B cell (primary cell): Measurements from ENCODE around the gene DNASE2B. TPM values are rescaled to one million over a fixed set of nuclear protein-coding genes. Genes with fewer than 3 reads are reported as not detected.

ENCODE experiments used
- ATAC-seq: fragments of 200-7000 bp; cut with Tn5 transposase; one replicate; pipeline ENCODE4 v1.10.0; 2021; ENCODE audit warnings: low read depth, mild to moderate bottlenecking, moderate number of reproducible peaks, moderate library complexity
- CTCF ChIA-PET: fragments of 350-600 bp; sonication (Branson Sonifier 250); formaldehyde crosslinking; loops from one replicate; lab custom pipeline; 2021; ENCODE audit warnings: antibody characterized with exemption, inconsistent platforms; lab: Charles Lee
- POLR2A ChIA-PET: fragments of 350-600 bp; sonication (Branson Sonifier 250); formaldehyde crosslinking; loops from one replicate; lab custom pipeline; 2021; ENCODE audit warnings: antibody characterized with exemption; lab: Charles Lee
- DNase-seq: peaks from one replicate; pipeline ENCODE4 v3.0.0; 2013
- H2AFZ ChIP-seq: 2 replicates; pipeline ENCODE4 v1.6.1; 2012; ENCODE audit warnings: mild to moderate bottlenecking, low read depth, low read length; ENCODE audit not compliant: insufficient read depth, poor library complexity, severe bottlenecking
- H3K27ac ChIP-seq, 2 donors: 1 replicate in 1 of 2; 2 replicates in 1 of 2; pipeline ENCODE4 v1.5.1; 2012 to 2013; ENCODE audit warnings: low read length in 2 of 2, mild to moderate bottlenecking in 2 of 2, moderate library complexity in 1 of 2
- H3K27me3 ChIP-seq, 4 experiments: fragments of 200-600 bp in 1 of 4; sonication (generic) in 1 of 4; replicated peaks in 1 of 4; 1 replicate in 2 of 4; 2 replicates in 2 of 4; pipeline versions ENCODE4 v1.6.1 to v1.7.0; 2013 to 2016; ENCODE audit warnings: low read length in 3 of 4, mild to moderate bottlenecking in 2 of 4, mixed read lengths in 1 of 4, moderate library complexity in 1 of 4; ENCODE audit not compliant: insufficient read depth in 4 of 4, control insufficient read depth in 3 of 4; ENCODE audit errors: control extremely low read depth in 1 of 4
- H3K36me3 ChIP-seq, 2 experiments: replicated peaks in 1 of 2; 1 replicate in 1 of 2; 2 replicates in 1 of 2; pipeline versions ENCODE4 v1.6.1 to v1.7.1; 2013; ENCODE audit warnings: low read length in 1 of 2; ENCODE audit not compliant: insufficient read depth in 2 of 2, control insufficient read depth in 1 of 2; ENCODE audit errors: control extremely low read depth in 1 of 2, extremely low read depth in 1 of 2
- H3K4me1 ChIP-seq, 2 donors: fragments of 200-600 bp in 1 of 2; sonication (generic) in 1 of 2; 1 replicate in 1 of 2; 2 replicates in 1 of 2; pipeline versions ENCODE4 v1.5.1 to v1.6.1; 2013 to 2017; ENCODE audit warnings: low read length in 2 of 2; ENCODE audit not compliant: control insufficient read depth in 2 of 2, insufficient read depth in 2 of 2
- H3K4me2 ChIP-seq: replicated peaks from 2 replicates; pipeline ENCODE3; 2012; ENCODE audit warnings: mild to moderate bottlenecking, low read depth, low read length; ENCODE audit not compliant: poor library complexity, severe bottlenecking
- H3K4me3 ChIP-seq, 5 experiments: fragments of 200-600 bp in 1 of 5; sonication (generic) in 1 of 5; 1 replicate in 3 of 5; 2 replicates in 2 of 5; pipeline versions ENCODE4 v1.5.1 to v1.7.0; 2011 to 2016; ENCODE audit warnings: low read length in 4 of 5, mild to moderate bottlenecking in 4 of 5, low read depth in 2 of 5, control low read depth in 1 of 5, moderate library complexity in 1 of 5; ENCODE audit not compliant: insufficient read depth in 1 of 5; ENCODE audit errors: control extremely low read depth in 1 of 5, extremely low read depth in 1 of 5
- H3K79me2 ChIP-seq: fragments of 200-600 bp; sonication (generic); one replicate; pipeline ENCODE4 v1.6.0; 2016; ENCODE audit warnings: low read length; ENCODE audit not compliant: control insufficient read depth, insufficient read depth
- H3K9ac ChIP-seq: fragments of 200-600 bp; sonication (generic); 2 replicates; pipeline ENCODE4 v1.6.1; 2017; ENCODE audit warnings: mild to moderate bottlenecking, low read length, moderate library complexity
- H3K9me3 ChIP-seq, 3 donors: one replicate each; pipeline versions ENCODE4 v1.6.1 to v1.7.1; 2013; ENCODE audit warnings: low read length in 2 of 3; ENCODE audit not compliant: control insufficient read depth in 2 of 3, insufficient read depth in 1 of 3; ENCODE audit errors: control extremely low read depth in 1 of 3
- H4K20me1 ChIP-seq: 2 replicates; pipeline ENCODE4 v1.6.0; 2012; ENCODE audit warnings: mild to moderate bottlenecking, low read length; ENCODE audit not compliant: insufficient read depth, control insufficient read depth, poor library complexity, severe bottlenecking
- H3K27ac Mint-ChIP-seq: one replicate; pipeline ENCODE4 v1.8.0; 2021; ENCODE audit warnings: mixed read lengths
- H3K27me3 Mint-ChIP-seq: one replicate; pipeline ENCODE4 v1.8.0; 2021; ENCODE audit warnings: mixed read lengths
- H3K4me1 Mint-ChIP-seq: one replicate; pipeline ENCODE4 v1.8.0; 2021; ENCODE audit warnings: mixed read lengths
- H3K4me3 Mint-ChIP-seq: one replicate; pipeline ENCODE4 v1.8.0; 2021; ENCODE audit warnings: mixed read lengths
- H3K9me3 Mint-ChIP-seq: one replicate; pipeline ENCODE4 v1.8.0; 2022; ENCODE audit warnings: mixed read lengths; ENCODE audit not compliant: insufficient read depth
- CTCF ChIP-seq: fragments of 200-600 bp; IDR thresholded peaks from one replicate; pipeline ENCODE4 v1.8.0; 2022; ENCODE audit warnings: antibody characterized with exemption, mild to moderate bottlenecking
- EZH2 ChIP-seq: IDR thresholded peaks from 2 replicates; pipeline ENCODE4 v1.6.1; 2012; ENCODE audit warnings: borderline replicate concordance, low read depth, mild to moderate bottlenecking, moderate library complexity, low read length; ENCODE audit not compliant: insufficient read depth, poor library complexity, severe bottlenecking
- WGBS: methylation state at CpG from one replicate; pipeline ENCODE4 v1.1.5; 2013; ENCODE audit warnings: missing lambda C conversion rate; ENCODE audit not compliant: insufficient coverage; 5-methylcytosine and 5-hydroxymethylcytosine counted together
- intact Hi-C: fragments of 100-400 bp; cut with micrococcal nuclease; formaldehyde crosslinking; loops from one replicate; pipeline ENCODE4 v1.10.0; 2022
- polyA plus RNA-seq: library from polyadenylated mRNA; depleted of rRNA; stranded (reverse); fragments of >200 nt; gene quantifications from 2 replicates; pipeline ENCODE4 v1.2.3, GENCODE V29; 2012
- total RNA-seq, 2 donors: library from RNA; stranded (reverse); fragments of 120-200 nt in 1 of 2; gene quantifications; 1 replicate in 1 of 2; 2 replicates in 1 of 2; pipeline versions ENCODE4 v1.2.3 to v1.2.4, GENCODE V29; 2013 to 2022

Gene DNASE2B
- total and polyA plus RNA-seq, 2 donors (not counting 1 experiment from before 2014, with no cell fraction given): not detected

- H3K36me3 ChIP-seq: no peaks in the 10 kb centered on the region
- H4K20me1 ChIP-seq: no peaks in the 10 kb centered on the region
- no peaks in the 10 kb centered on the region for H3K4me1 ChIP-seq
- Mint-ChIP-seq H3K27ac (no peak overlapping the region), H3K4me3 (no peak overlapping the region), H3K9me3 (no peaks in the 10 kb centered on the region), H3K27me3 (peaks cover 4% of the 10 kb centered on the region), H3K4me1 (no peaks in the 10 kb centered on the region)
- intact Hi-C loops: no loop called here
- no peak overlapping the region for H3K4me3 ChIP-seq
- POLR2A ChIA-PET: no interaction called here
- ATAC-seq (no peak), DNase-seq (no peak)
- TF ChIP-seq EZH2: no peak
- no peak for TF ChIP-seq CTCF
- no peak overlapping the region for H3K4me2 ChIP-seq
- CTCF ChIA-PET: no interaction called here
- no peak overlapping the region for H2AFZ ChIP-seq
- H3K9me3 ChIP-seq: no peaks in the 10 kb centered on the region
- H3K27me3 ChIP-seq: no peaks in the 10 kb centered on the region
- no peak overlapping the region for H3K27ac ChIP-seq
- 94% methylated on average over 3 of the region's 3 CpGs for WGBS
- no peaks in the 10 kb centered on the region for H3K79me2 ChIP-seq
- no peak overlapping the region for H3K9ac ChIP-seq
These were observed 45.8 kb upstream of the DNASE2B start for GRCh38 chr1:84352298-84353106.

- TF ChIP-seq EZH2: no peak
- TF ChIP-seq CTCF: no peak
- H3K27me3 ChIP-seq: no peaks in the 10 kb centered on the region
- no peaks in the 10 kb centered on the region for H3K4me1 ChIP-seq
- no peaks in the 10 kb centered on the region for H3K36me3 ChIP-seq
- intact Hi-C loops: no loop called here
- DNase-seq: no peak
- no peak overlapping the region for H3K9ac ChIP-seq
- H3K27ac ChIP-seq: no peak overlapping the region
- Mint-ChIP-seq H3K27ac (no peak overlapping the region), H3K4me1 (no peaks in the 10 kb centered on the region), H3K4me3 (no peak overlapping the region), H3K27me3 (no peaks in the 10 kb centered on the region), H3K9me3 (no peaks in the 10 kb centered on the region)
- WGBS: 100% methylated on average over 2 of the region's 3 CpGs
- H3K4me3 ChIP-seq: no peak overlapping the region
- H3K4me2 ChIP-seq: no peak overlapping the region
- no peak overlapping the region for H2AFZ ChIP-seq
- no peaks in the 10 kb centered on the region for H3K79me2 ChIP-seq
- H4K20me1 ChIP-seq: no peaks in the 10 kb centered on the region
- ChIA-PET POLR2A (no interaction called here), CTCF (no interaction called here)
- ATAC-seq: no peak
- H3K9me3 ChIP-seq: no peaks in the 10 kb centered on the region
These were observed 44.6 kb upstream of the DNASE2B start for GRCh38 chr1:84353695-84354094.
